H9 (cell line): ENCODE results near the gene ACADS. TPM values are rescaled to one million over a fixed set of nuclear protein-coding genes. Genes with fewer than 3 reads are reported as not detected.

ENCODE experiments used
- DNase-seq: peaks from one replicate; pipeline ENCODE4 v3.0.0-alpha.2; 2017
- H2AFZ ChIP-seq: one replicate; pipeline ENCODE4 v1.6.1; 2013; ENCODE audit warnings: mild to moderate bottlenecking, low read length, control low read depth, moderate library complexity
- H2AK5ac ChIP-seq: 2 replicates; pipeline ENCODE4 v1.6.1; 2013; ENCODE audit warnings: low read length, control low read depth, mixed read lengths; ENCODE audit not compliant: insufficient read length
- H2BK120ac ChIP-seq: one replicate; pipeline ENCODE4 v1.6.1; 2013; ENCODE audit warnings: low read depth, mild to moderate bottlenecking, low read length, control low read depth, inconsistent platforms; ENCODE audit not compliant: poor library complexity, severe bottlenecking
- H2BK12ac ChIP-seq: 2 replicates; pipeline ENCODE4 v1.6.1; 2013; ENCODE audit warnings: low read length, control low read depth, mixed read lengths, low read depth; ENCODE audit not compliant: insufficient read length
- H2BK15ac ChIP-seq: 2 replicates; pipeline ENCODE4 v1.6.1; 2013; ENCODE audit warnings: low read depth, low read length, control low read depth
- H2BK20ac ChIP-seq: one replicate; pipeline ENCODE4 v1.6.1; 2013; ENCODE audit warnings: low read depth, mild to moderate bottlenecking, low read length, control low read depth, inconsistent platforms; ENCODE audit not compliant: poor library complexity, severe bottlenecking
- H2BK5ac ChIP-seq: 2 replicates; pipeline ENCODE4 v1.6.1; 2013; ENCODE audit warnings: low read length, control low read depth, mixed read lengths; ENCODE audit not compliant: insufficient read length
- H3K14ac ChIP-seq: 2 replicates; pipeline ENCODE4 v1.6.1; 2013; ENCODE audit warnings: low read length, control low read depth; ENCODE audit not compliant: insufficient read depth
- H3K18ac ChIP-seq: 2 replicates; pipeline ENCODE4 v1.6.1; 2013; ENCODE audit warnings: low read depth, mild to moderate bottlenecking, mixed read lengths, low read length, control low read depth; ENCODE audit not compliant: insufficient read length
- H3K23ac ChIP-seq: 2 replicates; pipeline ENCODE4 v1.6.1; 2013; ENCODE audit warnings: low read length, control low read depth, mixed read lengths, low read depth; ENCODE audit not compliant: insufficient read length
- H3K23me2 ChIP-seq: 2 replicates; pipeline ENCODE4 v1.6.1; 2013; ENCODE audit warnings: low read depth, mild to moderate bottlenecking, mixed read lengths, low read length, control low read depth; ENCODE audit not compliant: insufficient read length, poor library complexity, severe bottlenecking
- H3K27ac ChIP-seq: 2 replicates; pipeline ENCODE4 v1.5.1; 2013; ENCODE audit warnings: low read length, control low read depth, mixed read lengths, low read depth; ENCODE audit not compliant: insufficient read length
- H3K27me3 ChIP-seq: 2 replicates; pipeline ENCODE4 v1.6.1; 2013; ENCODE audit warnings: low read length, control low read depth, inconsistent platforms; ENCODE audit not compliant: insufficient read depth
- H3K4ac ChIP-seq: 2 replicates; pipeline ENCODE4 v1.6.1; 2013; ENCODE audit warnings: low read depth, mild to moderate bottlenecking, control low read depth, inconsistent platforms, low read length, moderate library complexity
- H3K4me1 ChIP-seq: 2 replicates; pipeline ENCODE4 v1.6.1; 2013; ENCODE audit warnings: low read length, control low read depth, inconsistent platforms; ENCODE audit not compliant: insufficient read depth
- H3K4me2 ChIP-seq: 2 replicates; pipeline ENCODE4 v1.6.1; 2013; ENCODE audit warnings: low read length, control low read depth, mixed read lengths; ENCODE audit not compliant: insufficient read length, insufficient read depth
- H3K56ac ChIP-seq: 2 replicates; pipeline ENCODE4 v1.6.1; 2013; ENCODE audit warnings: low read depth, mild to moderate bottlenecking, mixed read lengths, low read length, control low read depth; ENCODE audit not compliant: insufficient read length
- H3K79me1 ChIP-seq: 2 replicates; pipeline ENCODE4 v1.6.1; 2013; ENCODE audit warnings: low read depth, mild to moderate bottlenecking, moderate library complexity, low read length, control low read depth, inconsistent platforms; ENCODE audit not compliant: insufficient read depth, poor library complexity, severe bottlenecking
- H3K79me2 ChIP-seq: 2 replicates; pipeline ENCODE4 v1.6.1; 2013; ENCODE audit warnings: low read length, control low read depth, inconsistent platforms; ENCODE audit not compliant: insufficient read depth
- H3K9ac ChIP-seq: 2 replicates; pipeline ENCODE4 v1.6.1; 2013; ENCODE audit warnings: low read length, control low read depth, mixed read lengths; ENCODE audit not compliant: insufficient read length; ENCODE audit errors: extremely low read depth
- H3K9me3 ChIP-seq: one replicate; pipeline ENCODE4 v1.6.1; 2013; ENCODE audit warnings: low read depth, low read length, inconsistent platforms; ENCODE audit not compliant: control insufficient read depth
- H3T11ph ChIP-seq: one replicate; pipeline ENCODE4 v1.6.1; 2013; ENCODE audit warnings: mild to moderate bottlenecking, low read length, control low read depth, inconsistent platforms
- H4K20me1 ChIP-seq: one replicate; pipeline ENCODE4 v1.6.1; 2013; ENCODE audit not compliant: control insufficient read depth, insufficient read length, insufficient read depth
- H4K5ac ChIP-seq: 2 replicates; pipeline ENCODE4 v1.6.1; 2013; ENCODE audit warnings: low read depth, mild to moderate bottlenecking, mixed read lengths, low read length, control low read depth; ENCODE audit not compliant: insufficient read length
- H4K8ac ChIP-seq: replicated peaks from 2 replicates; pipeline ENCODE4 v1.6.1; 2013; ENCODE audit warnings: low read length, control low read depth, mixed read lengths, low read depth; ENCODE audit not compliant: insufficient read length
- H4K91ac ChIP-seq: 2 replicates; pipeline ENCODE4 v1.6.1; 2013; ENCODE audit warnings: low read depth, mild to moderate bottlenecking, moderate library complexity, mixed read lengths, low read length, control low read depth; ENCODE audit not compliant: insufficient read length
- H3K27ac Mint-ChIP-seq, 3 experiments: 2 replicates in 2 of 3; 3 replicates in 1 of 3; pipeline ENCODE4 v1.8.0; 2020 to 2021; ENCODE audit warnings: mixed read lengths in 3 of 3, mild to moderate bottlenecking in 1 of 3, moderate library complexity in 1 of 3
- H3K27me3 Mint-ChIP-seq: 2 replicates; pipeline ENCODE4 v1.8.0; 2021; ENCODE audit warnings: low read depth, mild to moderate bottlenecking, moderate library complexity, mixed read lengths
- H3K36me3 Mint-ChIP-seq, 3 experiments: 2 replicates in 2 of 3; 3 replicates in 1 of 3; pipeline ENCODE4 v1.8.0; 2020 to 2021; ENCODE audit warnings: low read depth in 3 of 3, mixed read lengths in 3 of 3; ENCODE audit not compliant: insufficient read depth in 1 of 3
- H3K4me1 Mint-ChIP-seq, 2 experiments: 2 replicates each; pipeline ENCODE4 v1.8.0; 2020; ENCODE audit warnings: mixed read lengths in 2 of 2
- H3K4me3 Mint-ChIP-seq, 2 experiments: 2 replicates in 1 of 2; 3 replicates in 1 of 2; pipeline ENCODE4 v1.8.0; 2020 to 2021; ENCODE audit warnings: mild to moderate bottlenecking in 2 of 2, mixed read lengths in 2 of 2, moderate library complexity in 1 of 2
- H3K9me3 Mint-ChIP-seq, 2 experiments: 2 replicates in 1 of 2; 3 replicates in 1 of 2; pipeline ENCODE4 v1.8.0; 2020; ENCODE audit warnings: mild to moderate bottlenecking in 2 of 2, mixed read lengths in 2 of 2, moderate library complexity in 1 of 2
- CTCF ChIP-seq: fragments of 200-600 bp; sonication (generic); conservative IDR thresholded peaks from 3 replicates; pipeline ENCODE4 v1.8.0; 2021; ENCODE audit warnings: antibody characterized with exemption, mild to moderate bottlenecking
- WGBS: extraction: QIAGEN DNeasy Blood & Tissue Kit; methylation state at CpG from one replicate; pipeline ENCODE4 v1.1.7; 2013; ENCODE audit warnings: missing lambda C conversion rate, low lambda C conversion rate, mixed read lengths; ENCODE audit not compliant: insufficient read length; ENCODE audit errors: extremely low coverage; 5-methylcytosine and 5-hydroxymethylcytosine counted together
- total RNA-seq: library from RNA; stranded (reverse); gene quantifications from 2 replicates; pipeline ENCODE4 v1.2.1, GENCODE V29; 2021

The ACADS gene
- total RNA-seq, 1 experiment from 2014 or later: 8.3 TPM

- Histone ChIP-seq H3K27me3 (no peaks in the 10 kb centered on the region), H3K4ac (no peak overlapping the region), H2BK12ac (no peak overlapping the region), H2BK15ac (no peak overlapping the region), H2BK120ac (no peak overlapping the region), H3K4me2 (no peak overlapping the region), H3K56ac (no peak overlapping the region), H3K79me2 (no peaks in the 10 kb centered on the region), H3K9ac (no peak overlapping the region), H4K5ac (no peak overlapping the region), H3K23ac (no peak overlapping the region), H3K27ac (no peak overlapping the region), H2AFZ (no peak overlapping the region), H3K18ac (no peak overlapping the region), H2BK20ac (no peak overlapping the region), H4K91ac (no peak overlapping the region), H3K23me2 (no peaks in the 10 kb centered on the region), H3K4me1 (no peaks in the 10 kb centered on the region), H3T11ph (no peak overlapping the region), H3K14ac (no peak overlapping the region), H3K79me1 (no peaks in the 10 kb centered on the region), H3K9me3 (no peaks in the 10 kb centered on the region), H4K20me1 (no peaks in the 10 kb centered on the region), H2BK5ac (no peak overlapping the region), H4K8ac (no peak overlapping the region), H2AK5ac (no peak overlapping the region)
- no peaks in the 10 kb centered on the region for H3K4me1 Mint-ChIP-seq
- no peak for TF ChIP-seq CTCF
- H3K27me3 Mint-ChIP-seq: no peaks in the 10 kb centered on the region
- H3K4me3 Mint-ChIP-seq: no peak overlapping the region
- no CpG with 5 or more reads among the region's 3 CpGs for WGBS
- H3K9me3 Mint-ChIP-seq: peaks cover 7 to 10% of the 10 kb centered on the region in 2 experiments; a peak in 2 of 5 replicates
- no peak overlapping the region for H3K27ac Mint-ChIP-seq
- peaks cover 10 to 22% (median 19%) of the 10 kb centered on the region in 3 experiments; a peak in 6 of 7 replicates for H3K36me3 Mint-ChIP-seq
- no peak for DNase-seq
These were observed 9.6 kb downstream of the ACADS start for GRCh38 chr12:120735181-120735580.
